Activated CD8-positive, alpha-beta memory T cell treated with anti-CD3 and anti-CD28 coated beads, Interleukin-2, amount 10 ng/mL, durations not matched to agents 7 days and 5 days (primary cell): ENCODE results near the gene PRICKLE4. TPM values are rescaled to one million over a fixed set of nuclear protein-coding genes. Genes with fewer than 3 reads are reported as not detected.

ENCODE experiments used
- ATAC-seq: fragments of 150-1000 bp; cut with Tn5 transposase; one replicate; pipeline ENCODE4 v1.10.0; 2021; ENCODE audit warnings: moderate library complexity
- CTCF ChIA-PET: fragments of 350-600 bp; sonication (Branson Sonifier 250); formaldehyde crosslinking; loops from one replicate; lab custom pipeline; 2021; ENCODE audit warnings: antibody characterized with exemption; lab: Charles Lee
- DNase-seq: peaks from one replicate; pipeline ENCODE4 v3.0.0-alpha.2; 2020
- H3K27ac Mint-ChIP-seq: one replicate; pipeline ENCODE4 v1.8.0; 2021; ENCODE audit warnings: mild to moderate bottlenecking, mixed read lengths
- H3K27me3 Mint-ChIP-seq: one replicate; pipeline ENCODE4 v1.8.0; 2021; ENCODE audit warnings: mixed read lengths
- H3K36me3 Mint-ChIP-seq: one replicate; pipeline ENCODE4 v1.8.0; 2021; ENCODE audit warnings: mild to moderate bottlenecking, mixed read lengths
- H3K4me1 Mint-ChIP-seq: one replicate; pipeline ENCODE4 v1.8.0; 2021; ENCODE audit warnings: mixed read lengths
- H3K4me3 Mint-ChIP-seq: one replicate; pipeline ENCODE4 v1.8.0; 2021; ENCODE audit warnings: mild to moderate bottlenecking, moderate library complexity, mixed read lengths
- H3K9me3 Mint-ChIP-seq: one replicate; pipeline ENCODE4 v1.8.0; 2022; ENCODE audit warnings: low read depth, mixed read lengths
- total RNA-seq, 2 experiments: library from RNA; stranded (reverse); gene quantifications; one replicate each; pipeline ENCODE4 v1.2.3, GENCODE V29; 2021

PRICKLE4 gene
- total RNA-seq, 2 experiments from 2014 or later, result not detected

DNA sequence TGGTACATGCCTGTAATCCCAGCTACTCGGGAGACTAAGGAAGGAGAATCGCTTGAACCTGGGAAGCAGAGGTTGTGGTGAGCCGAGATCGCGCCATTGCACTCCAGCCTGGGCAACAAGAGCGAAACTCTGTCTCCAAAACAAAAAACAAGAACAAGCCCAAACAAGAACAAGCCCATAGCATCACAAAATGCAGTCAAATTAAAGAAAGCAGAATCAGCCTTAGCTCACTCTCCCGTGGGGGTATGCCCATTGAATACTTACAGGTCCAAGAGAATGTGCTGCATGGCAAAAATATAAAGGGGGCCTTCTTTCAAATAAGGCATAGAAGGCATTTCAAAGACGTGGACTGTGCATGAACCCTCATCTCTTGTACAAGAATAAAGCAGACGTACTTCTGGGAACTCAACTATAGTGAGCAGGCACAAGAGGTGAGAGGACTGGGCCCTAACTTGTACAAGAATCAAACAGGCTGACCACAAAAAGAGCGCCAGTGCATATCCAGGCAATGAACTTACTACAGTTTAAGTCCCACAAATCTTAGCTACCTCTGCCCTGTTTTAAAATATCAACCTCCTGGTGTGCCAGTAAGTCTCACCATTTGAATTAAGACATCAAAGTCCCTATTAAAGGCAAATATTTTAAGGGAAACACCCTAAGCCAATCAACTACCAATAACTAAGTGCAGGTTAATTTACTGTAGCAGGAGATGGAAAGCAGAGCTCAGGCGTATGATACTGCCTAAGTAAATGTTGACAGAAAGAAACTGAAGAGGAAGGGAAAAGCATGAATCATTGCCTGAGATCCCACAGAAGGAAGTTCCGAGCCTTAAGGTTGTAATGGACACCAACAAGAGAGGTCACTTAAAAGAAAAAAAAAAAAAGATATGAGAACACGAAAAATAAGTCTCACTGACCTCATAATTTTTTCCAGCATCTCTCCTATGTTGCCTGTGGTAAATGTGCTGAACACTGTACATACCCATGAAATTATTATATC lies 44.3 kb downstream of the PRICKLE4 start:
- CTCF ChIA-PET, result interaction anchor here (1.3 kb wide), 1 partner anchor 23 kb away, joined by 3 read pairs; no protein-coding TSS in a partner anchor

DNA sequence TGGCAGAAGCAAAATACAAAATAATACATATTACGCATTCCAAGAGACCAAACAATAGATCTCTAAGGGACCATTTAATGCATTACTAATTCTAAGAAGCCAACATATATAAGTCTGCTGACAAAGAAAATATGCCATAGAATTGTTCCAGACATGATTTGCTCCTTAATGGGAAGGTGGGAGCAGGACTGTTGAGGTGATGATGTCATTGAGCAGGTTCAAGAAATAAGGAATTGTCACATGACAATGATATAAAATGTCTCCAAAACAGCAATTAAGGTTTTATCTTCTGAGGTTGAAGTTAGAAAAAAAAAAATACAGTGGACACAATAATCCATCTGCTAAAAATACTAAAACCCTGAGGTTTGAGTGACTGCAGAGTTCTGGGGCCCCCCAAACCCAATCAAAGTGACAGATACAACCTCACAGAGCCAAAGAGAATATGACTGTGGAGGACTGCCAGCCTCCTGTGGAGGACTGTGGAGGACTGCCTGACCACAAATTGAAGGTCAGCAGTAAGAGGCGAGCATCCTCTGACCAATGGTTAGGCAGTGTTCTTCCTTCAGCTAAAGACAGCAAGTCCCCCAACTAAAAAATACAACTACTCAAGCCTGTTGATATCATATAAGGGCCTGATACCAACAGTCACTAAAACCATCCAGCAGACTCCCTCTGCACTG lies 45.9 kb downstream of the PRICKLE4 start:
- Mint-ChIP-seq H3K27ac (no peak overlapping the region), H3K27me3 (no peaks in the 10 kb centered on the region), H3K4me3 (no peak overlapping the region), H3K9me3 (no peaks in the 10 kb centered on the region), H3K36me3 (no peaks in the 10 kb centered on the region), H3K4me1 (no peaks in the 10 kb centered on the region)
- no peak for ATAC-seq
- no peak for DNase-seq
- CTCF ChIA-PET, result no interaction called here

More for the DNA sequence above, 44.3 kb downstream of the PRICKLE4 start:
- Mint-ChIP-seq H3K27ac (no peak overlapping the region), H3K9me3 (no peaks in the 10 kb centered on the region), H3K4me3 (no peak overlapping the region), H3K36me3 (no peaks in the 10 kb centered on the region), H3K4me1 (no peaks in the 10 kb centered on the region), H3K27me3 (no peaks in the 10 kb centered on the region)
- no peak for ATAC-seq
- DNase-seq, result no peak

- Mint-ChIP-seq H3K9me3 (no peaks in the 10 kb centered on the region), H3K4me3 (no peak overlapping the region), H3K4me1 (no peaks in the 10 kb centered on the region), H3K36me3 (peaks cover 1% of the 10 kb centered on the region), H3K27me3 (no peaks in the 10 kb centered on the region), H3K27ac (no peak overlapping the region)
- CTCF ChIA-PET, result interaction anchor here (1.2 to 1.9 kb wide), 2 partner anchors 25 to 46 kb away, joined by 3 to 4 read pairs; no protein-coding TSS in a partner anchor
- no peak for DNase-seq
- ATAC-seq, result no peak
Observed at GRCh38 chr6:41832263-41832662, 51.7 kb downstream of the PRICKLE4 start.

- CTCF ChIA-PET, result interaction anchor here (0.7 kb wide), 1 partner anchor 275 kb away, joined by 3 read pairs; no protein-coding TSS in a partner anchor
- Mint-ChIP-seq H3K27ac (no peak overlapping the region), H3K36me3 (peaks cover 4% of the 10 kb centered on the region), H3K9me3 (no peaks in the 10 kb centered on the region), H3K27me3 (no peaks in the 10 kb centered on the region), H3K4me1 (no peaks in the 10 kb centered on the region), H3K4me3 (no peak overlapping the region)
- no peak for DNase-seq
- ATAC-seq, result no peak
Observed at GRCh38 chr6:41836022-41836659, 55.6 kb downstream of the PRICKLE4 start.

DNA sequence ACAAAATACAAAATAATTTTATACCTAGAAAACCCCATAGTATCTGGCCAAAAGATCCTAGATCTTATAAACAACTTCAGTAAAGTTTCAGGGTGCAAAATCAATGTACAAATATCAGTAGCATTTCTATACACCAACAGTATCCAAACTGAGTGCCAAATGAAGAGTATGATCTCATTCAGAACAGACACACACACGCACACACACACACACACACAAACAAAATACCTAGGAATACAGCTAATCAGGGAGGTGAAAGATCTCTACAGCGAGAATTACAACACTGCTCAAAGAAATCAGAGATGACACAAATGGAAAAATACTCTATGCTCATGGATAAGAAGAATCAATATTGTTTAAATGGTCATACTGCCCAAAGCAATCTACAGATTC lies 56.1 kb downstream of the PRICKLE4 start:
- Mint-ChIP-seq H3K9me3 (no peaks in the 10 kb centered on the region), H3K4me1 (no peaks in the 10 kb centered on the region), H3K27ac (no peak overlapping the region), H3K4me3 (no peak overlapping the region), H3K27me3 (no peaks in the 10 kb centered on the region), H3K36me3 (peaks cover 4% of the 10 kb centered on the region)
- DNase-seq (no peak), ATAC-seq (no peak)
- CTCF ChIA-PET, result no interaction called here

Other genes starting within 250 kb of the PRICKLE4 start
- 1 to 10 TPM; 6.5 to 7.7 TPM for gene FOXP4, start 234.4 kb upstream of the PRICKLE4 start, total RNA-seq
- gene MDFI, start 142.3 kb upstream of the PRICKLE4 start, total RNA-seq, result not detected
- 10 to 100 TPM; 14.5 to 15.8 TPM for gene TFEB, start 45.2 kb upstream of the PRICKLE4 start, total RNA-seq
- gene PGC, start 33.4 kb upstream of the PRICKLE4 start, total RNA-seq, result not detected
- 1 to 10 TPM; 4.8 to 6.2 TPM for gene FRS3, start 882 bp upstream of the PRICKLE4 start, total RNA-seq
- gene TOMM6, start 6.9 kb downstream of the PRICKLE4 start, total RNA-seq, result 100 to 1,000 TPM; 161 to 219 TPM
- 1 to 10 TPM; 7.7 to 9.1 TPM for gene USP49, start 114.6 kb downstream of the PRICKLE4 start, total RNA-seq
- 10 to 100 TPM; 21.9 to 25.6 TPM for gene MED20, start 140.4 kb downstream of the PRICKLE4 start, total RNA-seq
- gene BYSL, start 140.7 kb downstream of the PRICKLE4 start, total RNA-seq, result 10 to 100 TPM; 33.1 to 48.5 TPM
- 100 to 1,000 TPM; 333 to 502 TPM for gene CCND3, start 161.0 kb downstream of the PRICKLE4 start, total RNA-seq